Measurements from ENCODE around the gene ITPR2.
A peak's percentile ranks its signal among the peaks of the same experiment; 100 is the strongest.

ITPR2 gene

DNA sequence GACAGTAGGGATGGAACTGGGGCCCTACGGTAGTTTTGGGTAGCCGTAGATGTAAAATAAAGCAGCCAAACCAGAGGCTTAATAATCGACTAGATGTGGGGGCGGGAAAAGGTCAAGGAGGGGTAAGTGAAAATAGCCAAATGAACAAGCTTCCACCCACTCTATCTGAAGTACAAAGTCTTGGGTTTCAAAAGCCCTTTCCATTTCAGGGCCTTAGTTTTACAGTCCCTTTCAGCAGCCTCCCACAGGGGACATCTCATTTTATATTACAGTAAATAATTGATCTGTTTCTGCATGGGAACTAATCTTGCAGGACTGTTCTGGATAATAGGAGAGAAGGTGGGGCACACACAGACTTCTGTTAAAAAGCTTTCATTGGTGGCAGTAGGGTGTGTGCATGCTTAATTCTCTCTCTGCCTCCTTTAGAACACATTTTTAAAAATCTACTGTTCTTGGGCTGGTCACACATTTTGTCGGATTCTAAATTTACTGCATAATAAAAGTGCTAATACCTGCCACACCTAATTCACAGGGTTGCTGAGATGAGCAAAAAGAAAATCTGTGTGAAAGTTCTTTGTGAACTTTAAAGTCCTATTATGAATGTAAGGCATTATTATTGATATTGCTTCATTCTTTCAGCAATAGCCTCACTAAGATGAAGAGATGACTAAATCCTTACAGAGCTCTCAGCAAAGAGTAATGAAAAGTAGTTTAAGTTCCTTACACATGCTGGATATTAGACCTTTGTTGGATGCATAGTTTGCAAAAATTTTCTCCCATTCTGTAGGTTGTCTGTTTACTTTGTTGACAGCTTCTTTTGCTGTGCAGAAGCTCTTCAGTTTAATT, 104.6 kb downstream of the ITPR2 start:
- no peak for DNase-seq

DNA sequence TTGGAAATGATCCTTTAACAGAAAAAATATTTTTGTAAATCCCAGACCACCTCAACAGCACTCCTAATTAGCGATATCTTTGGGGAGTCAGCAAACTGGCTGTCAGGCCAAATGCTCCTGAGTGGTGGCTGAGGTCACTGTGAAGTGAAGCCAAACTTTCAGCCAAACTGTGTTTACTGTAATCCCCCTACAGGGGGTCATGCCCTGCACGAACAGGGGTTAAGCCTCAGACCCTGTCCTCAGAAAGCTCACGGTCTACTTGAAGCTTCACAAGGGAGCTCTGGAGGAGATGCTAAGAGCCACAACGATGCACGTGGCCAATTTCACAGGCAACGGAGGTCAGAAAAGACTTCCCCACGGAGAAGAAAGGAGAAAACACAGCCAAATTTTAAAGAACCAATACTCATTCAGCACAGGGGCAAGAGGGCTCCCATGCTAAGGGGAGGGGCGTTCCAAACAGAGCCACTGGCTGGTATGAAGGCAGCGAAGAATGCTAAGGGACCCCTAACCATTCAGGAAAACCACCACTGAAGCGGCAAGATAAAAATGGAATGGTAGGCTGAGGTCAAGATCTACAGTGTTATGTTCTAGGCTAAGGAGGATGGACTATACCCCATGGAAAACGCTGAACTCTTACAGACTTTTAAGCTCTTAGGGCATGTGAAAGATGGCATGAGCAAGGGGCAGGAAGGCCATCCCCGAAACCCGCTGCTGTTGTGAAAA, 105.4 kb downstream of the ITPR2 start:
- no peak for DNase-seq

DNA sequence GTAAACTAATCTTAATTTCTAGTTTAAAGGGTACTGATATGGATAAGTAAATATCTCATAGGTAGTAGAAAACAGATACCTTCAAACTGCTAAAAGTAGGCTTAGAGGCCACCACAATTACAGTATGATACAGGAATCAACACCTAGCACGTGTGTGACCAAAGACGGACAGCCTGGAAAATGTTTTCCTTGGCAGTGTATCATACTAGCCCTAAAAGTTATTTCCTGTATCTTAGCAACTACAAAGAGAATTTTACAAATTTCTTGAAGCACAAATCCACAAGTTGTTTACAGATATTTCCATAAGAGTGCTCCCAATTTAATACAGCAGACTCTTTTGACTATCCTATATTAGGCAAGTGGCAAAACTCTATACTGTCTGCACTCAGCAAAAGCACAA, 106.0 kb downstream of the ITPR2 start:
- no peak for DNase-seq

DNA sequence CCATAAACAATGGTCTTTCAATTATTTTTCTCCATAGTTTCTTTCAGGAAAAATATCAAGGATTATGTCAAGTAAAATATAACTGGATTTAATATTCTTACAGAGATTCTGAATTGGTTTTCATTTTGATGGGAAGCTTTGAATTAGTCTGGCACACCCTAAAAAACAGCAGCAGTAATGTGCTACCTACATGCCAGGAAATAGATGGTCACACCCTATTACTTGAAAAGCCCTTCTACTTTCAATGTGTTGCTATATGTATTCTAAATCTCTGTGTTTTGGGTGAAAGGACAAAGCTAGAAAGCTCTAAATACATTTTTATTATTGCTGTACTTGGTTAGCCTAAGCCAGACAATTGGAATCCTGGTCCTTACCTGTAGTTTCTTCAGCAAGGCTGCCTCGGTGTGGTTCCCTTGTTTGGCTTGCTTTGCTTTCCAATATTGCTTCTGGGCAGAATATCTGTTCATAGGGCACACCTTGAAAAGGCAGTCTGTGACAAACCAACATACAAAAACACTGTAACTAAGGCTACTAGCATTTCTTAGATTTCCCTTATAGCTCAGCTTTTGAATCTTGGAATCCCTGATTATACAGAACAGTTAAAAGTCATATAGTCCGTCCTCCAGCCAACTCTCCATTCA, 107.6 kb downstream of the ITPR2 start:
- DNase-seq: no peak

DNA sequence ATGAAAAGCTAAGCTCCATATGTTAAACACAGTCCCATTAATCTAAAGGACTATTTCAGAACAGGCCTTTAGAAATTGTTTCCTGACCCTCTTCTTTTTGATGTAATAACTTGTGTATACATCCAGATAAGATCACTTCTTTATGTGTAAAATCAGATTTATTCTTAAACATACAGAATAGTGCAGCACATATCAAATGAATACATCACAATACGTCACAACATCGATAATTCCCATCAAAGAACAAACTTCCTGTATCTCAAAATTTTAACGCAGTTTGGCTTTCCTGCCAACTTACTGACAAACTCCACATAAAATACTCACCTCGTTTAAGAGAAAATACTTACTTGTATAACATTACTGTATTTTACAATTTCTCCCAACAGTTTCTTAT, 108.7 kb downstream of the ITPR2 start:
- no peak for DNase-seq

DNA sequence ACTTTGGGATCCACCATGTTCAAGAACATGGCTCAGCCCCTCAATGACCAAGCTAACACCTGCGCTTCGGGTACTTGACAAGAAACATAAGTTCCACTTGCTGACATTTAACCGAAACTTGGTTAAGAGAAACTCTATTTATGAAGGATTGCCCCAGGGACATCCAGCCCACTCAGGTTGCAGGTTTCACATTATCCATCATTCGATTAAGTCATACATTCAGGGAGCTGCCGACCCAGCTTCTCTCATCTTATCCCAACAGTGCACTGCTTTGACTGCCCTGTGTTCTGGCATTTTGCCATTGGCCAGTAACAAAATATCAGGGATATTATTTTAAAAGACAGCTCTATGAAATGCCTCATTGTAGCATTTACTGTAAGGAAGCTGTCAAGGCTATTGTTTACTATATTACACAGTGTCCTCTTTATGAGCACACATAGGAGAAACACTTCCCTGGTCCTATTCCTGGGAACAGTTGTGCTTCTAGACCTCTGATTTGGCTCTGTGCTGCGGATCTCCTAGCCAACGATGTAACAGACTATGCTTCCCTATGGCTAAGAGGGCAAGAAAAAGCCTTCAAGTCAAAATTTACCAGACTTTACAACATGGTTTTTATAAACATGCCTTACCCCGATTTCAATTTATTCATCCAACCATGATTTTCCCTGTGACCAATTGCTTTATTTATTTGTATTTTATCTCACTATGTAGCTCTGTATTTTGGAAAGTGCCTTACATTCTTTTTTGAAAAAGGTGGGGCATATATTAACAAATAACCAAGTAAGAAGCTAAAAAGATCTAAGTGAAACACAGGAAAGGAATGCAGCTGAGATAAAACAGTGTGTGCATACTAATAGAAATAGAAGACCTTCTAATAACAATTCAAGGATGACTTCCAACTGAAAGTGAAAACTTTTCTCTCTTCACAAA, 109.3 kb downstream of the ITPR2 start:
- no peak for DNase-seq

DNA sequence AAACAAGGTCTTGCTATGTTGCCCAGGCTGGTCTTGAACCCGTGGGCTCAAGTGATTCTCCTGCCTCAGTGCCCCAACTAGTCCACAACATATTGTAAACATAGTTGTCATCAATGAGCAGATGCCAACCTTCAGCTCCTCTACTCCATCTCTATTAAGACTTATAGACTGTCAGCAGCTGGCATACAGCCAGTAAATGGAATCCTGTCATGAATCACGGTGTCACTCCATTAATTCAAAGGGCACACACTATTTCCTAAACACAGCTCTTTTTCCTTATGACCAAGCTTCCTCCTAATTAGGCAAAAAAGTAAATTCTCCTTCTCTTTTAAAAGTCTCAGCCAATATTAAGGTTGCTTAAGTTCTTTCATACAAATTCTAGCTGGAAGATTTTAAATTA, 111.2 kb downstream of the ITPR2 start:
- no peak for DNase-seq

DNA sequence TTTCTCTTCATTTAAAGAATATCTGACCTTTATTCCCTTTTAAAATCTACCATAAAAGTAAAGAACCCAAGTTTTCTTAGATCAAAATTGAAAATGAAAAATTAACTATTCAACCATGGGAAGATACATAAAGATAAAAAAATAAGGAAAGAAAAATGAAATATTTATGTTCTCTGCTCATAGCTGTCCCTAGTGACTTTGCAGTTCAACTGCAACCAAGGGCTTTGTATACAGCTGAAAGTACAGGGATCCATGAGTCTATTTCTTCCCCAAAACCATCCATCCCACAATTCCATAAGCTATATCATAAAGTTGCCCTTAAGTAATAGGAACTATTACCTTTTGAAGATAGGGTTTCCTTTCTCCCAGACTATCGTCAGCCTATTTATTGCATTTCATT, 113.1 kb downstream of the ITPR2 start:
- no peak for DNase-seq

DNA sequence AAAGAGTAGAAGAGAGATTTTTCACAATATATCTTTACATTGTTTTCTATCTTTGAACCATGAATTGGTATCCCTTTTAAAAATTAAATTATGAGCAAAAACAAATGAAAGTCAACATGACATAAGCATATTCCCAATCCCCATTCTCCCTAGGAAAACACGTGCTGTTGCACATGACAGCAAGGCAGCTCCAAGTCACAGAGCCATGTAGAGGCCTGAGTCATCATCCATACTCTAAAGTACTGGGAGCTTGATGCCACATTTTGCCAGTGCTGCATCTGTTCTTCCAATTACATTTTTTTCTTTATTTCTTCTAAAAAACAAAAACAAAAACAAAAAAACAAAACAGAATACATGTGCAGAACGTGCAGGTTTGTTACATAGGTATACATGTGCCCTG, 115.2 kb downstream of the ITPR2 start:
- no peak for DNase-seq

DNA sequence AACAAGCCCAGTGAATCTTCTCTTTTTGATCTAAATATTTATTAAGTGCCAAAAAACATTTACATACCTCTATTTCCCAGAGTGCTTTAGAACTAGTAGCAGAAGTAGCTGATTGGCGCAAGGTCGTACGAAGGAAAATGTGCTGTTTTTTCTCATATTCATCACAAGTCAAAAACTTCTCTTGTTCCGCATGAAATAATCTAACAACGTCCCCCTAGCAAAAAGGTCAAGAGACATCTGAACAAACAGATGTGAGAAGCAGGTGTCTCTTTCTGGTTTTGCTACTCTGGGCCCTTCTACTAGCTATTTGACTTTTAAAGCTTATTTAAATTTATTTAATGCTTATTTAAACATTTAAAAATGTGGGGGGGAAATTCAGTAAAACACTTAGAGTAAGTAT, 117.8 kb downstream of the ITPR2 start:
- no peak for DNase-seq

DNA sequence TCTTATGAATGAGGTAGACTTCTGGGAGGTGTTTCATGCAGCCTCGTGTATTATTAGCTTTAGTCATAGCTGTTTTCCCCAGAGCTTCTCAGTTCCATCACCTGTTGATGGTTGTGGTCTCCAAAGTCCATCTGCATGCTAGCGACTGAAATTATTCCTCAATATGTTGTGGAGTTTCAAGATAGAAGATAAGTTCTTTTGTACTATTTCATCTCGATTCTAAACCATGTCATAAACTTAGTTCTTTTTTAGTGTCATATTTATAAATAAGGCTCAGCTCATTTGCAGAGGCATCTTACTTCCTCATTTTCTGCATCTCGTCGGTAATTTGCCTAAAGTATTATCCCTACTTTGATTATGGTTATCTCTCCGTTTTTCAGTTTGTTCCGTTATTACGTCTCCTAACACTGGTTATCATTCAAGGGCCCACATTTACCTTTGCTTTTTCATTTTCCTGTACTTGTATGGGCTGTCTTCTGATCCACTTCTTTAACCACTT, 119.1 kb downstream of the ITPR2 start:
- DNase-seq: no peak

DNA sequence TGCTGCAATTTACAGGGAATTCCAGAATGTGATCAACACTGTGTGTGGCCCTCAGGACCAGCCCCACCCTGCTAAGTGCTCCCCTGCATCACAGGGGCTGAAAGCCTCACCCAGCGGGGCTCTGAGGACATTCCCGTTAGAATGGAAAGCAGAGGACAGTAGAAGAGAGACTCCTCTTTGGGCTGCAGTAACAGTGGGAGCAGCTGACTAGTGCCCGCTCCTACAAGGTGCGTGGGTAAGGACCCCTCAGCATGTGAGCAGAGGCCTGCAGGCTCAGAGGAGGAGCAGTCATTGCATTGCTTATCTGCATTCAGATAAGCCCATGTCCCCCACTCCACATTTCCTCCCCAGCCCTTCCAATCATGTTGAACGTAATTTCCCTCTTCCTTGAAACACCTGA, 120.1 kb downstream of the ITPR2 start:
- no peak for DNase-seq

DNA sequence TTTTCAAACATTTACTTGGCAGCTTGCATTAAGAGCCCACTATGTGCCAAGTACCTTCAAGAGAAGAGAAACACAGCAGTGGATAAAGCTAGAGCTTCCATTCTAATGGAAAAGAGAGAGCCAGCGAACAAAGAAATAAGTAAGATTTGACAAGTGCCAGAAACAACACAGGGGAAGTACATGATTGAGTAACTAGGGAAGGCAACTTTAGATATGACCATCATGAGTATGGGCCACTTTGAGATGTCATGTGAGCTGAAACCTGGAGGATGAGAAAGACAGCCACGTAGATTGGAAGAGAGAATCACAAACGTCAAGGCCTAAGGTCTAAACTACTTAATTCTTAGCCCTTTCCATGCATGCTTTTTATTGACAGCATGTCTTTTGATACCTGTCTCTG, 121.4 kb downstream of the ITPR2 start:
- DNase-seq: no peak

DNA sequence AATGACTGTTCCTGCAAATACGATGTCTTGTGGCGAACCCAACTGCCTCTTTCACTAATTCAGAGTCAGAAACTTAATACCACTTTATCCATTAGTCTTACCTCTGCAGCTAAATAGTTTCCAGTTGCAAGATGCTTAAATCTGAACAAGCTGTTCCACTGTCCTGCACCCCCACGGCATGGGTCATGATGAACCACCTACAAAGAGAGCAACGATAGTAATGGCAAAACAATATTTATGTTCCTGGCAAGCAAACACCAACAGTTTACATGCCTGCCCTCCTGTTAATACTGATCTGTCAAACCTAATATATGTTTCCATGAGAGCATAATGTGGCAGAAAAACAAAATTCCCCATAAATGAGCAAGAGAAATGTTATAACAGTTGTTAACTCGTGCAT, 121.9 kb downstream of the ITPR2 start:
- no peak for DNase-seq

DNA sequence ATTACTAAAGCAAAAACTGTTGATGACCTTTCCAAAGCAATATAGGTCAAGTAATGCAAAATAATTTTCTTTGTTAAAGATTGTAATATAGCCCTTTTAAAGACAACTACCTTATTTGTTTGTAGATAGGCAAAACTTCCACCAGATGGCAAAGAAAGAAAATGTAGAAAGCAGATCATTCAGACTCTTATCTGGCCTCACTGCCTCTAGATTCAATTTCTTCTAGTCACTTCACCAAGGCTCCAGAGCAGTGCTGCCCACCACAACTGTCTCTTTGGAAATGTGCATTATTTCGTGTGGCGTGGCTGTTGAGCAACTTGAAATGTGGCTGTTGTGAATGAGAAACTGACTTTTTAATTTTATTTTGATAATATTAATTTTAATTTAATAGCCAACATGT, 127.1 kb downstream of the ITPR2 start:
- no peak for DNase-seq

DNA sequence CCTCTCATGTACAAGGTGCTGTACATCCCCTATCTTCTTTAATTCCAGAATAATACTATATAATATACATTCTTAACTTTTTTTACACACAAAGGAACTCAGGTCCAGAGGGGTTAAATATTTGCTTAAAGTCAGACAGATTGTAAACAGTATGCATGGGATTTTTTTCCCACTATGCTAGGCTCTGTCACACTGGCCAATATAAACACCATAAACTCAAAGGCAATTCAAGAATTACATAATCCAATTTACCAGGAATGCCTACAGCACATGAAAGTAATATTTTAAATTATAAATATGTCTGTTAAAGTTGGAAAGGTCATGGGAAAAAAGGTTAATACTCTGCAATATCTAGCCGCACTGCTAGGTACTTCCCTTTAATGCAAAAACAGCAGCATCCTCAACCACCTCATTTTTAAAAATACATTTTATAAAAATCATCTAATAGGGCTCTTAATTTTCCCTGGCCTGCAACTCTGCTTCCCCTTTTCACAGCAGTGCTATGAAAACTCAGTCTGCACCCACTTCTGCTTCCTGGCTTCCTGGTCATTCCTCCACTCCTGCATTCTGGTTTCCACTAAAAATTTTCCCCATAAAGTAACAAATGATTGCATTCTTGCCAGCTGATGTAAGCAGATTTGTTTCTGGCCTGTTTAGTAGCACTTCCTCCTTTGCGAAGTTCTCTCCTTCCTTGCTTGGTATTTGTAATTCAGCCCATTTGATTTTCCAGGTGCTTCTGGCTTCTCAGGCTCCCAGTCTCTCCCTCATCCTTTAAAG, 128.1 kb downstream of the ITPR2 start:
- peak; percentile 38 to 51 for DNase-seq

DNA sequence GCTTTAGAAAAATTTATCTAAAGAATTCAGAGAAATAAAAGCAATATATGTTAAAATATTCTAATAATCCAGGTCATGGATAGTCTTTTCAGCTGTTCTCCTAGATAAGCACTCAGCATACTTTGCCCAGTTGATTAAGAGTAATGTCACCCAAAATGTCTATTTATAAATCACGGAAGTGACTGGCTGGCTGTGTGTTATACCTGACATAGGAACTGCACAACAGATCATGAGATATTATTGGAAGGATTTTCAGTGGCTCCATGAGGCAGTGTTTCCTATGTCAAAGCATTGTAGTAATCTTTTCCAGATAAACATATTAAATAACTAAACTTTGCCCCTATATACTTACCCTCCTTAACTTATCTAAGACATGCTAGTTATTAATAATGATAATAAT, 128.8 kb downstream of the ITPR2 start:
- DNase-seq: no peak

DNA sequence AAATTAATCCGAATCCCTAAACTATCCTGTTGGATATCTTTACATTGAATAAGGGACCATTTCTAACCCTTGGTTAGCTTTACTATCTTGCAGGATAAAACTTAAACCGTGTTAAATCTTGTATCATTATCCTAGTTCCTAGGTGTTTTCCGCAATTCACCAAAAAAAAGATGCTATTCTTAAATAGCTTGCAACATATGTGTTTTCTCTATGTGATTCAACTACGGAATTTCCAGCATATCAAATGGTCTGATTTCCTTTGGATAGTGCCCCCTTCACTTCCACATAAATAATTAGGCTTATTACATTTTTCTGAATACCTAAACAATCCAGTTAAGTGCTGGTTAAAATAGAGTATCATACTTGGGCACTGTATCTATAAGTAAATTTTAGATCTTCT, 130.3 kb downstream of the ITPR2 start:
- no peak for DNase-seq

DNA sequence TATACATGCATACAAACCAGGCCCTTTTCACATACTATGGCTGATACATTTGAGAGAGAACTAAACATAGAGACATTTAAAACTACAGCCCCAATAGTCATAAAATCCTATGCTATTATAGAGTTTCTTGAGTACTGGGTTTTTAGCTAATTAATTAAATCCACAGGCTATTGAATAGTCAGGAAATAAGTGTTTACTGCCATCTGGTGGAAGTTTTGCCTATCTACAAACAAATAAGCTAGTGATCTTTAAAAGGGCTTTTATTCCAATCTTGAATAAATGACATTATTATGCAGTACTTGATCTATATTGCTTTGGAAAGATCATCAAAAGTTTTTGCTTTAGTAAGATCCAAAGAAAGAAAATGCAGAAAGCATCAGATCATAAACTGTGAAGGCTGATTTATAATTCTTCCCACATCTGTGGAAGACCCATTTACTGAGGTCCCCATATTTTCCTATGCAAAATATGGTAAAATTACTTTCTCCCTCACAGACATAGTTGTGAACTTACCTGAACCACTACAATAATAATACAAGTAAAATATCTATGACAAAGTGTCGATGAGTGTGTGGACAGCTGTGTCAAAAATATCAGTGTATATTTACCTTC, 131.3 kb downstream of the ITPR2 start:
- peak; percentile 34 to 40 for DNase-seq

DNA sequence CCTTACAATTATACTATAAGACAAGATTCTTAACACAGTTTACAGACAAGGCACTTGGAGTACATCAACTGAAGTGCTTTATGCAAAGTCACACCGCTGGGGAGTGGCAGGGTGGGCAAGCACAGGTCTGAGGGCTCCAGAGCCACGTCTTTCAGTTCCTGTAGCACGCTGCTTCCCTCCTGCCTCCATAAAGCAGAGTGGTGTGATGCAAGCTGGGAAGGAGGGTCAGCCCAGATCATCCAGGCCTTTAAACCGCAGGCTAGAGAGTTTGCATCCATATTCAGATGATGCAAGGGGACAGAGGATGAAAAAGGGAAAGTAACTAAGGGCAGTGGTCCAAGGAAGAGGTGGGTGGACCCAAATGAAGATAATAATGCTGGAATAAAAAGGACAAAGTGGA, 132.6 kb downstream of the ITPR2 start:
- no peak for DNase-seq

DNA sequence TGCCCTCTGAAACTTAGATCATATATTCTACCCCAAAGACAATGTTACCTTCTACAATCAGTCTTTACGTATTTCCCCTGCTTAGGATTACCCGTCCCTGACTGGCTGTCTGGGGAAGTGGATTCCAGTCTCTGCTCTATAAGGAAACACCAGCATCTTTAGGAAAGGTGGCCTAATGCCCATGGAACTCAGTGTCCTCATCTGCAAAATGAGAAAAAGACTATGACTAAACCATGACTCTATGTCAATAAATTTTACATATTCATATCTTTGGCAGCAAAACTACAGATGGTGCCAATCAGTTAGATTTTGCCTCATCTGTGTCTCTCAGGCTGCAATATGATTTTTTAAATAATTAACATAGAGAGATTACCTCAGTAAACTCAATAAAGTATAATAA, 133.8 kb downstream of the ITPR2 start:
- no peak for DNase-seq
